HG03159 (cell line): ENCODE results near the gene SKI.
A peak's percentile ranks its signal among the peaks of the same experiment; 100 is the strongest.
"Not testable (repeated sequence)": the region's sequence is repeated elsewhere in the genome, so short reads cannot be mapped to it uniquely, and the experiment has no call there.

ENCODE experiments used
- ATAC-seq: cut with Tn5 transposase; IDR thresholded peaks from one replicate; pipeline ENCODE4 v1.9.1; 2021; ENCODE audit warnings: mild to moderate bottlenecking, moderate library complexity; ENCODE audit not compliant: unreplicated experiment

The SKI gene

GRCh38 chr1:2290171-2290578 is 62.1 kb downstream of the SKI start:
- peak; percentile 28 for ATAC-seq

- ATAC-seq = peak; percentile 56
Observed at GRCh38 chr1:2290595-2291510, 62.7 kb downstream of the SKI start.

- no peak for ATAC-seq
Observed at GRCh38 chr1:2291577-2291976, 63.5 kb downstream of the SKI start.

GRCh38 chr1:2292725-2293450 is 64.8 kb downstream of the SKI start:
- no peak for ATAC-seq

- no peak for ATAC-seq
Observed at GRCh38 chr1:2294033-2294724, 66.1 kb downstream of the SKI start.

- ATAC-seq = no peak
Observed at GRCh38 chr1:2294725-2295078, 66.6 kb downstream of the SKI start.

GRCh38 chr1:2295526-2295925 is 67.4 kb downstream of the SKI start:
- ATAC-seq = no peak

- not testable (repeated sequence) for ATAC-seq
Observed at GRCh38 chr1:2296211-2296610, 68.1 kb downstream of the SKI start.

GRCh38 chr1:2296614-2297013 is 68.5 kb downstream of the SKI start:
- no peak for ATAC-seq

GRCh38 chr1:2297246-2298011 is 69.3 kb downstream of the SKI start:
- no peak for ATAC-seq

GRCh38 chr1:2298685-2299084 is 70.6 kb downstream of the SKI start:
- ATAC-seq = no peak

- no peak for ATAC-seq
Observed at GRCh38 chr1:2299131-2299627, 71.1 kb downstream of the SKI start.

GRCh38 chr1:2300004-2300771 is 72.1 kb downstream of the SKI start:
- peak; percentile 76 for ATAC-seq

GRCh38 chr1:2300851-2301606 is 72.9 kb downstream of the SKI start:
- ATAC-seq = peak; percentile 49

- no peak for ATAC-seq
Observed at GRCh38 chr1:2301607-2302291, 73.6 kb downstream of the SKI start.

- ATAC-seq = no peak
Observed at GRCh38 chr1:2302292-2302925, 74.3 kb downstream of the SKI start.

GRCh38 chr1:2303016-2303775 is 75.1 kb downstream of the SKI start:
- no peak for ATAC-seq
